T1000 (cell line): Measurements from ENCODE around the gene LRRC42.
"Not testable (repeated sequence)": the region's sequence is repeated elsewhere in the genome, so short reads cannot be mapped to it uniquely, and the experiment has no call there.

Experiments used
- DNase-seq: peaks from one replicate; lab custom pipeline; 2025; ENCODE audit warnings: mixed read lengths; lab: John Stamatoyannopoulos, UW

The LRRC42 gene

DNA sequence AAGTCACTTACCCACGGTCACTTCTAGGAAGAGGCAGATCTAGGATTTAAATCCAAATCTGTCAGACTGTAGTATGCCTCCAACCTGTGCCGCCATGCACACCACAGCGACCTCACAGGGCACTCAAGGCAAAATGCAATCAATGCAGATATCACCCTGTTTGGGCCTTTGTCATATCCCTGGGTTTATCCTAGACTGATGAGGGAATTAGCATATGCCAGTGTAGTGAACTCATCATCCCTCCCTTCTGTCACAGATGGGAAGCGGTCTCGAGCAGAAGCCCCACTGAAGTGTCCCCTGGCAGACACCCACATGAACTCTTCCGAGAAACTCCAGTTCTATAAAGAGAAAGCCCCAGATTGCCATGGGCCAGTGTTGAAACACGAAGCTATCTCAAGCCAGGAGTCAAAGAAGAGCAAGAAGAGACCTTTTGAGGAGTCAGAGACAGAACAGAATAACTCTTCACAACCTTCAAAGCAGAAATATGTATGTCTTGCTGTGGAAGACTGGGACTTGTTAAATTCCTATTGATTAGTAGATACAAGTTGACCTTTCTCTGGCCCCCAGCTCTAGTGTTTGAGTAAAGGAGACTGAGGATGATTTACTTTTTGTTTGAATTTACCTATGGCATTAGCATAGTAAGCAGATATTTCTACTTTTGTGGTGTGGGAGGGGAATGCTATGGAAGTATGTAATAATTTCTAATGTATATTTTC, 21.4 kb downstream of the LRRC42 start:
- no peak for DNase-seq

DNA sequence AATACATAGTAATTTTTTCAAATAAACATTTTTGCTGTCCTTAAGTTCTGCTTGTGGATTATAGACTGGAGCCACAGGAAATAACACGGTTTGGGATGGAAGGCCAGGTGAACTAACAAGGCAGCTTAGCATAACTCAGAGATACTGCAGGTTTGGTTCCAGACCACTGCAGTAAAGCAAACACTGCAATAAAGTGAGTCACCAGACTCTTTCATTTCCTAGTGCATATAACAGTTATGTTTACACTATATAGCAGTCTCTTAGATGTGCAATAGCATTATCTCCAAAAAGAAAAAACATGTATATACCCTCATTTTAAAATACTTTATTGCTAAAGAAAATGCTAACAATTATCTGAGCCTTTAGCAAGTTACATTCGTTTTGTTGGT, 22.0 kb downstream of the LRRC42 start:
- no peak for DNase-seq

DNA sequence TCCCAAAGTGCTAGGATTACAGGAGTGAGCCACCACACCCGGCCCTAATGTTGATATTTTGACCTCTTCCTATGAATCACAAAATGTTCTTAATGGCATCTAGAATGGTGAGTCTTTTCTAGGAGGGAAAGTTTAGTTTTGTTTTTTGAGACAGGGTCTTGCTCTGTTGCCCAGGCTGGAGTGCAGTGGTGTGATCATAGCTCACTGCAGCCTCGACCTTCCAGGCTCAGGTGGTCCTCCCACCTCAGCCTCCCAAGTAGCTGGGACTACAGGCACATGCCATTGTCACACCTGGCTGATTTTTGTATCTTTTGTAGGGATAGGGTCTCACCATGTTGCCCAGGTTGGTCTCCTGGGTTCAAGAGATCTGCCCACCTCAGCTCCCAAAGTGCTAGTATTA, 23.2 kb downstream of the LRRC42 start:
- not testable (repeated sequence) for DNase-seq

DNA sequence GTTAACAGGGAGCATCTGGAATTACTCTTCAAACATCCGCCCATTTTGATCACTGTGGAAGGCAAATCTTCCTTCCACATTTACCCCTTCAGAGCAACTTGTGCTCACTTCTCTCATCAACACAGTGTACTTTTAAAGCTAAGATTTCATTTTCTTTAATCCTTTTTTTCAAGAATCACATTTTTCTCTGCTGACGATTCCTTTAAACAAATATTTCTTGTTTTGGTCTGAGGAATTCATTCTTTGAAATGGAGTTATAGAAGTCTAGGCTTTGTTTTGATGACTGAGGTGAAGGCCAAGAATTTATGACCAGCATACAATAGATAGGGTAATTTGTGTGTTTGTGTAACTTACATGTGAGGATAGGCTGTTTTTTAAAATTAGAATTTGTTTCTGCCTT, 25.6 kb downstream of the LRRC42 start:
- DNase-seq = no peak

DNA sequence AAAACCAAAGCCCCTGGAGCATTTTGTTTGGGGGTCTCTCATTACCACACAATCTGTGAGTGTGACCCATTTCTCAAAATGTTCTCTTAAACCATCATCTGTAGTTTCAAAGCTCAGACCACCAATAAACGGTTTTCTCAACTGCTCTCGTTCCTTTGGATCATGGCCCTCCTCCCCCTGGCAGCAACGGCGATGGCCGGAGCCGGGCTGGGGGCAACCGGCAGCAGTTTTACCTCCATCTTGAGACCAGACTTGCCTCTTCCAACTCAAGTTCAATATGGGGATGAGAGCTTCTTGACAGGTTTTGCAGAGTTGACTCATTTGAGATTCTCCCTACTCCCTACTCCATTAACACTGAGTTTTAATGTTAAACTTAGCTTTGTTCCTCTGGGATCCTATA, 29.7 kb downstream of the LRRC42 start:
- no peak for DNase-seq

DNA sequence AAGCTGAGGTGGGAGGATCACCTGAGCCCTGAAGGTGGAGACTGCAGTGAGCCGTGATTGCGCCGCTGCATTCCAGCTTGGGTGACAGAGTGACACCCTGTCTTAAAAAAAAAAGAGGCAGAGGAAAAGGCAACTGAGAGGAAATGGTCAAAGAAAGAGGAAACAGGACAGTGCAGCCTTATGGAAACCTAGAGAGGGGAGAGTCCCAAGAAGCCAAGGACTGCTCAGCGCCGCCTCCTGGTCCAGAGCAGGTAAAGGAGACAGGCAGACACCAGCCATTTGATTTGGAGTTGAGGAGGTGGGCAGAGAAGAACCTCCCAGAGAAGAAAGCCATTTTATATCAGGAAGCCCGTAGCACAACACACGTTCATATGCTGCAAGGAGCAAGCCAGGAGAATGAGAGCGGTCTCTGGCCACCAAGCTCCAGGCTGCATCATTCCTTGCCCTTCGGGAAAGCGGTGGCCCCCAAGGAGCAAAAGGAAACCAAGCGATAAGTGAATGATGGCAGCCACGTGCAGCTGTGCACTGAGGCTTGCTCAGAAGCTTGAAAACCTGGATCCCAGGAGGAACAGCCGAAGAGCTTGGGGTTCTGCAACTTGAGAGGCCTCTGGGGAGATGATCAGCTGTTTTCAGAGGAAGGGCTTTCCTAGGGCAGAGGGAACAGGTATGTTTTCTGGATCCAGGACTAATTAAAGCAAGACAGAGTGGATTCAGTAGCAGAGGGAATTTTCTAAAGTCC, 33.7 kb downstream of the LRRC42 start:
- DNase-seq = no peak

DNA sequence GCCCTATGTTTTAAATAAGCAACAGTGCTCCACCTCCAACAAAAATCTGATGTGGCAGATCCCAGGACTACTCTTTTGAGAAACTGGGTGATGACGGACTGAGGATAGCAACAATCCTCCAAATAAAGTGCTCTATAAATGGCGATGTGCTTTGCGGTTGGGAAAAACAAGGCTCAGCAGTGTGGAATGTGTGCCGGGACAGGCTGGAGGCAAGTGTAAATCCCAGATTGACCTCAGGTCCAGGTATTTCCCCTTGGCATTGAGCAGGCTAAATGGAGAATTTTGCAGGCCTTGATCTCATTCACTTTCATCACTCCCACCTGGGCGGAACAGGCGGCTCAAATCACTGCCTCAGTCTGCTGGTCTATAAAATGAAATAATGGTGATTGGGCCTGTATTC, 35.1 kb downstream of the LRRC42 start:
- DNase-seq = no peak

DNA sequence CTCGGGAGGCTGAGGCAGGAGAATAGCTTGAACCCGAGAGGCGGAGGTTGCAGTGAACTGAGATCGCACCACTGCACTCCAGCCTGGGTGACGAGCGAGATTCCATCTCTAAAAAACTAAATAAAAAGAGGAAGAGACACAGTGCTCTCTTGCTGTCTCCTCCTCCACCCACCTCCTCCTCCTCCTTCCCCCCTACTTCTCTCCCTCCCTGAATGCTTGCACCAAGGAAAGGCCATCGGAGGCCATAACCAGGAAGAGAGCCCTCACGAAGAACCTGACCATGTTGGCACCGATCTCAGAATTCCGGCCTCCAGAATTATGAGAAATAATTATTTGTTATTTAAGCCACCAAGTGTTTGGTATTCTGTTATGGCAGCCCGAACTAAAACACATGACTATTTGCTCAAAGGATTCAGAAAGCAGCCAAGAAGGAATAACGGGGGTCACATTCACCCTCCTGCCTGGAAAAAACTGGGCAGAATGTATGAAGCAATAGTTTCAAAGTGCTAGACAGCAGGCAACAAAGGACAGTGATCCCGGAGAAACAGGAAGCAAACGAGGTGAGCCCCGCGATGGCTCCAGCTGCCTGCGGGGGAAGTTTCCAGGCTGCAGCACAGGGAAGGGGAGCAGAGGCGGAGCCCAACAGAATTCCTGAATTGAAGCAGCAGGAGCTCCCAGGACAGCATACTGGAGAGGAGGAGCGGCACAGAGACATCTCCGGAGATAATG, 36.0 kb downstream of the LRRC42 start:
- no peak for DNase-seq

DNA sequence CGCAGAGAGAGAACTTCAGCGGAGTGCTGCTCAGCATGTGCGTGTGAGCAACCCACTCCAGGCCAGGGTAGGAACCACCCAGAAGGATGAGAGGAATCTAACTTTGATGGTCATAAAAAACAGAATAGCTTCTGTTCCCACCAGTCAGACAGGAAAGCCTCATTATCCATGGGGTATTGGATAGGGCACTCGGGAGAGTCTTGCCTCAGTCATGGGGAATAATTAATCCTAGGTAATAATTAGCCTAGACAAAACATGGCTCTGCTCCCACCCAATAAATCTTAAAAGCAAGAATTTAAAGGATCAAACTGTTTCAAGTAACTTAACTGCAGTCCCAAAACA, 36.6 kb downstream of the LRRC42 start:
- no peak for DNase-seq

DNA sequence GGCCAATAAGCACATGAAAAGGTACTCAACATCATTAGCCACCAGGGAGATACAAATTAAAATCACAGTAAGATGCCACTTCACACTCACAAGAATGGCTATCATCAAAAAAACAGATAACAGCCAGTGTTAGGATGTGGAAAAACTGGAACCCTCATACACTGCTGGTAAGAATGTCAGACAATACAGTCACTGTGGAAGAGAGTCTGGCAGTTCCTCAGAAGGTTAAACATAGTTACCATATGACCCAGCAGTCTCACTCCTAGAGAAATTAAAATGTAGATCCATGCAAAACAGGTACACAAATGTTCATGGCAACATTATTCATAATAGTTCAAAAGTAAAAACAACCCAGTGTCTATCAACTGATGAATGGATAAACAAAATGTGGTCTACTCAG, 38.6 kb downstream of the LRRC42 start:
- no peak for DNase-seq

DNA sequence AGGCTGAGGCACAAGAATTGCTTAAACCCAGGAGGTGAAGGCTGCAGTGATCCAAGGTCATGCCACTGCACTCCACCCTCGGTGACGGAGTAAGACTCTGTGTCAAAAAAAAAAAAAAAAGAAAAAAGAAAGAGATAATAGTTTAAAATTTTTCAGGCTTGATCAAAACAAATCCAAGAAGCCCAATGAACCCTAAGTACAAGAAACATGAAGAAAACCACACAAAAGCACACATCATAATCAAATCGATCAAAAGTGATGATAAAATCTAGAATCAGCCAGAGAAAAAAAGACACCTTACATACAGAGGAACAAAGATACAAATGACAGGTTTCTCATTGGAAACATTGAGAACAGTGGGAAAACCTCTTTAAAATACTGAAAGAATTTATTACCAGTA, 40.3 kb downstream of the LRRC42 start:
- DNase-seq = no peak

DNA sequence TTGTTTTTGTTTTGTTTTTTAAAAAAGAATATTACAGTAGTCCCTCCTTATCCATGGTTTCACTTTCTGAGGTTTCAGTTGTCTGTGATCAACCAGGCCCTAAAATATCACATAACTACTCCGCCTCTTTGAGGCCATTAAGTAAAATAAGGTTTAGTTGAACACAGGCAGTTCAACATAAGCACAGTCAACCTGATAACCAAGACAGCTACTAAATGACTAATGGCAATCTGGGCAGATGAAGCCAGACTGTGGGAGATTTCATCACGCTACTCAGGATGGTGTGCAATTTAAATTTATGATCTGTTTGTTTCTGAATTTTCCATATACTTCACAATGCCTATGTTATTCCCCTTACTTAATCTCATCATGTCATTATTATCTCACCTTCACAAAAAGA, 41.7 kb downstream of the LRRC42 start:
- DNase-seq = no peak

DNA sequence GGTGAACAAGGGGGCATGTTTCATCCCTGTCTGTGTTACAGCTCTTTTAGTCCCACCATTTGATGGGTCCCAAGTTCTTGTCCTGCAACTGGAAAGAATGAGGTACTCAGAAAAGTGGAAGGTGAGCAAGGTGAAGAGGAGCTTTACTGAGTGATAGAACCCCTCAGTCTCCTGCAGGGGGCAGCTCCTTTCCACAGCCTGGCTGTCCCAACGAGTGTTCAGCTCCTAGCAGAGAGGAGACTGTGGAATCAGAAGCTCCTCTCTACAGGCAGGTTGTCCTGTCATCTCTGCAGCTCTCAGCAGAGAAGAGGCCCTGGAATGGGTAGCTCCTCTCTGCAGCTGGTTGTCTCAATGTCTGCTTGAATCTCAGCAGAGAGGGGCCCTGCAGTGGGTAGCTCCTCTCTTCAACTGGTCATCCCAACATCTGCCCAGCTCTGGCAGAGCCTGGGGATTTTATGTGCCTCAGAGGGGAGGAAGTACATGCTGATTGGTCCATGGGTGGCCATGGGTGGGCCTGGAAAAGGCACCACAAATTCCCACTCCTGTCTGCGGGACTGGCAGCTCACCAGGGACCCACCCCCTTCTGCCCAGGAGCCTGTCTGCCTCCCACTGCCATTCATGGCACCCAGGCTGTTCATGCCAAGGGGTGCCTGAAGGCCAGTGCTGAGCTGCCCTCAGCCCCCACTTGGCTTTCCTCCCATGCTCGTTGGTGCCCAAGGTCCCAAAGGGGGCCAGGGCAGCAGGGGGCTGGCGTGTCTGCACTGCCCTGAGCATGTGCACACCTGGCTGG, 46.1 kb downstream of the LRRC42 start:
- DNase-seq = no peak

DNA sequence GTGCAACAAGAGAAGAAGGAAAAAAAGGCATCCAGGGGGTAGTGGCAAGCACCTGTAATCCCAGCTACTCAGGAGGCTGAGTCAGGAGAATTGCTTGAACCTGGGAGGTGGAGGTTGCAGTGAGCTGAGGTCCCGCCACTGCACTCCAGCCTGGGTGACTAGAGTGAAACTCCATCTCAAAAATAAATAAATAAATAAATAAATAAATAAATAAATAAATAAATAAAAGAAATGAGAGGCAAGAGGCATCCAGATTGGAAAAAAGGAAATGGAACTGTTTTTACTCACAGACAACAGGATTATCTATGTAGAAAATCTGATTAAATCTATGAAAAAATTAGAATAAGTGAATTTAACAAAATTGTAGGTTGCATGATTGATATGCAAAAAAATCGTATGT, 48.4 kb downstream of the LRRC42 start:
- DNase-seq = not testable (repeated sequence)

DNA sequence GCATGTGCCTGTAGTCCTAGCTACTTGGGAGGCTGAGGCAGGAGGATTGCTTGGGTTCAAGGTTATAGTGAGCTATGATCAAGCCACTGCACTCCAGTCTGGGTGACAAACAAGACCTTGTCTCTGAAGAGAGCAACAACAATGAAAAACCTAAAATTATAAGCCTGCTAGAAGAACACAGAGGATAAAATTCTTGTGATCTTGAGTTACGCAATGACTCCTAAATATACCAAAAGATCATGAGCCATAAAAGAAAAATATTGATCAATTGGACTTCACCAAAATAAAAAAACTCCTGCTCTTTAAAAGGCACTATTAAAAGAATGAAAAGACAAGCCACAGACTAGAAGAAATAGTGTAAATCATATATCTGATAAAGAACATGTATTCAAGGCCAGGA, 49.5 kb downstream of the LRRC42 start:
- DNase-seq = no peak

DNA sequence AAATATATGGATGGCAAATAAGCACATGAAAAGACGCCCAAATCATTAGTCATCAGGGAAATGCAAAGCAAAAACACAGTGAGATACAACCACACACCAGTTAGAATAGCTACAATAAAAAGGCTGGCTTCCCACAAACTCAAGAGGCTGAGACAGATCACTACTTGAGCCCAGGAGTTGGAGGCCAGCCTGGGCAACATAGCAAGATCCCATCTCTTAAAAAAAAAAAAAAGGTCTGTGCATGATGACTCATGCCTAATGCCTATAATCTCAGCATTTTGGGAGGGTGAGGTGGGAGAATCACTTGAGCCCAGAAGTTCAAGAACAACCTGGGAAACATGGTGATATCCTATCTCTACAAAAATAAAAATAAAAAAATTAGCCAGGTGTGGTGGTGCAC, 52.1 kb downstream of the LRRC42 start:
- DNase-seq = no peak

DNA sequence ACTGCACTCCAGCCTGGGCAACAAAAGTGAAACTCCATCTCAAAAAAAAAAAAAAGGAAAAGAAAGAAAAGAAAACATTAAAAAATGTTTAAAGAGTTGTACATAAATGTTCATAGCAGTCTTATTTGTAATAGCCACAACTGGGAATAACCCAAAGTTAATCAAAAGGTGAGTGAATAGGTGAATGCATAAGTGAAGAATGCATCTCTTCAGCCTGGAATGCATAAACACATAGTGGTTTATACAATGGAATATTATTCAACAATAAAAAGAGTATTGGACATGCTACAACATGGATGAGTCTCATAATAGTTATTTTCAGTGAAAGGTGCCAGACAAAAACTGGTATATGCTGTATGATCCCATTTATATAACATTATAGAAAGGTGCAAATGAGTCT, 53.8 kb downstream of the LRRC42 start:
- DNase-seq = no peak

DNA sequence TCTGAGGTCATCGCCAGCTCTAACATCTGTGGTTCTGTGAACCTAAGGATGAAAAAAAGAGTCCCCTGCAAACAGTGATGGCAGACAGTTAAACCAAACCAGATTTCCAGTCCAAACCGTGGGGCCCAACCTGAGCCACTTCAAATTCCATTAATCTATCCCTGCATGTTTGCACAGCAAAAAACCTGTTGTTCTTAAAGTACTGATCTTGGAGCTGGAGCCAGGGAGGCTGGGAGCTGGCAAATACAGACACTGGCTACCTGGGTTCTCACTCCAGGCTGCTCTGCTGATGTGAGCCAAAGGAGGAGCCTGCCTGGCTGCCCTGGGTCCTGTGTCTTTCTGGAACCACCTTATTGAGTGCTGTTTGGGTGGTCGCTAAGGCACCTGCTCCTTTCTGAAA, 55.4 kb downstream of the LRRC42 start:
- DNase-seq = no peak

DNA sequence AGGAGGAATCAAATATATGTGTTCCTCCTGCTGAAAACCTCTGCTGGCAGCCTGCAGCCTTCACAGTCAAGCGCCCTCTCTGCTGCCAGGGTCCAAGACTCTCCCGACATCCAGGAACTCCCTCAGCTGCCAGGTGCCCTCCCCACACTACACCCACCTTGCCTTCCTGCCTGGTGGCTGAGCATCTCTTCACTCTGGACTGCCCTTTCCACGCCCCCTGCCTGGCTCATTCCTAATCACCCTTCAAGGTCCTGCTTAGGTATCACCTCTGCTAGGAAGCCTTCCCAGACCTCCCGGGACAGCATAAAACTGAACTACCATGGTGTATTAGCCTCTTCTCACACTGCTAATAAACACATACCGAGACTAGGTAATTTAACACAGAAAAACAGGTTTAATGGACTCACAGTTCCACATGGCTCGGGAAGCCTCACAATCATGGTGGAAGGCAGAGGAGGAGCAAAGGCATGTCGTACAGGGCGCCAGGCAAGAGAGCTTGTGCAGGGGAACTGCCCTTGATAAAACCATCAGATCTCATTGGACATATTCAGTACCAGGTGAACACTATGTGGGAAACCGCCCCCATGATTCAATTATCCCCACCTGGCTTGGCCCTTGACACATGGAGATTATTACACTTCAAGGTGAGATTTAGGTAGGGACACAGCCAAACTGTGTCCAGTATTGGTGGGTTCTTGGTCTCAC, 56.5 kb downstream of the LRRC42 start:
- no peak for DNase-seq

DNA sequence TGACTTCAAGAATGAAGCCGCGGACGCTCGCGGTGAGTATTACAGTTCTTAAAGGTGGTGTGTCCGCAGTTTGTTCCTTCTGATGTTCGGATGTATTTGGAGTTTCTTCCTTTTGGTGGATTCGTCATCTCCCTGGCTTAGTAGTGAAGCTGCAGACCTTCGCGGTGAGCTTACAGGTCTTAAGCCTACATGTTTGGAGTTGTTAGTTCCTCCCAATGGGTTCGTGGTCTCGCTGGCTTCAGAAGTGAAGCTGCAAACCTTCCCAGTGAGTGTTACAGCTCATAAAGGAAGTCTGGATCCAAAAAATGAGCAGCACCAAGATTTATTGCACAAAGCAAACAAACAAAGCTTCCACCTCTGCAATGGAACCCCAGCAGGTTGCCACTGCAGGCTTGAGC, 57.1 kb downstream of the LRRC42 start:
- no peak for DNase-seq

DNA sequence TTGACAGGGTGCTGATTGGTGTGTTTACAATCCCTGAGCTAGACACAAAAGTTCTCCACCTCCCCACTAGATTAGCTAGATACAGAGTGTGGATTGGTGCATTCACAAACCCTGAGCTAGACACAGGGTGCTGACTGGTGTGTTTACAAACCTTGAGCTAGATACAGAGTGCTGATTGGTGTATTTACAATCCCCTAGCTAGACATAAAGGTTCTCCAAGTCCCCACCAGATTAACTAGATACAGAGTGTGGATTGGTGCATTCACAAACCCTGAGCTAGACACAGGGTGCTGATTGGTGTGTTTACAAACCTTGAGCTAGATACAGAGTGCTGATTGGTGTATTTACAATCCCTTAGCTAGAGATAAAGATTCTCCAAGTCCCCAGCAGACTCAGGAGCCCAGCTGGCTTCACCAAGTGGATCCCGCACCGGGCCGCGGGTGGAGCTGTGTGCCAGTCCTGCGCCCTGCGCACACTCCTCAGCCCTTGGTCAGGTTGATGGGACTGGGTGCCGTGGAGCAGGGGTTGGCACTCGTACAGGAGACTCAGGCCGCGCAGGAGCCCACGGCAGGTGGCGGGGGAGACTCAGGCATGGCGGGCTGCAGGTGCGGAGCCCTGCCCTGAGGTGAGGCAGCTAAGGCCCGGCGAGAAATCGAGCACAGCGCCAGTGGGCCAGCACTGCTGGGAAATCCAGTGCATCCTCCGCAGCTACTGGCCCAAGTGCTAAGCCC, 57.8 kb downstream of the LRRC42 start:
- not testable (repeated sequence) for DNase-seq
